Measurements from ENCODE around the gene FOXL1.

The FOXL1 gene

GRCh38 chr16:86578061-86578599, at the start of gene FOXL1:
FOXL1 (plus strand) TSS chr16:86578549; CDS start chr16:86578724, 175 bp downstream.
- no peak for DNase-seq (ENCODE audit: low read depth in 2 of 2)

DNA sequence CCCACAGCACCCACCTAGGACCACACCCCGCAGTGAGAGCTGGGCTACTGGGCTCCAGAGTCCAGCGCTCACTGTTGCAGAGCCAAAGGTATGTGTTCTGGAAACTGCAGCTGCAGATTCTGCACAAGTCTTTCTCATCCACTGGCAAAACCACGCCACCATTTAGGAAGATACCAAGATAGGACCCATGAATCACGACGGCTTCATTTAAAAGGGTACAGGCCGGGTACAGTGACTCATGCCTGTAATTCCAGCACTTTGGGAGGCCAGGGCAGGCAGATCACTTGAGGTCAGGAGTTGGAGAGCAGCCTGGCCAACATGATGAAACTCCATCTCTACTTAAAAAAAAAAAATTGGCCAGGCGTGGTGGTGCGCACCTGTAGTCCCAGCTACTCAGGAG, 49.2 kb upstream of the FOXL1 start:
- DNase-seq (ENCODE audit: low read depth in 2 of 2) = no peak

GRCh38 chr16:86530251-86531190, 47.8 kb upstream of the FOXL1 start:
- DNase-seq (ENCODE audit: low read depth in 2 of 2) = no peak

- DNase-seq (ENCODE audit: low read depth in 2 of 2) = no peak
Measured at GRCh38 chr16:86531191-86531545, 47.2 kb upstream of the FOXL1 start.

DNA sequence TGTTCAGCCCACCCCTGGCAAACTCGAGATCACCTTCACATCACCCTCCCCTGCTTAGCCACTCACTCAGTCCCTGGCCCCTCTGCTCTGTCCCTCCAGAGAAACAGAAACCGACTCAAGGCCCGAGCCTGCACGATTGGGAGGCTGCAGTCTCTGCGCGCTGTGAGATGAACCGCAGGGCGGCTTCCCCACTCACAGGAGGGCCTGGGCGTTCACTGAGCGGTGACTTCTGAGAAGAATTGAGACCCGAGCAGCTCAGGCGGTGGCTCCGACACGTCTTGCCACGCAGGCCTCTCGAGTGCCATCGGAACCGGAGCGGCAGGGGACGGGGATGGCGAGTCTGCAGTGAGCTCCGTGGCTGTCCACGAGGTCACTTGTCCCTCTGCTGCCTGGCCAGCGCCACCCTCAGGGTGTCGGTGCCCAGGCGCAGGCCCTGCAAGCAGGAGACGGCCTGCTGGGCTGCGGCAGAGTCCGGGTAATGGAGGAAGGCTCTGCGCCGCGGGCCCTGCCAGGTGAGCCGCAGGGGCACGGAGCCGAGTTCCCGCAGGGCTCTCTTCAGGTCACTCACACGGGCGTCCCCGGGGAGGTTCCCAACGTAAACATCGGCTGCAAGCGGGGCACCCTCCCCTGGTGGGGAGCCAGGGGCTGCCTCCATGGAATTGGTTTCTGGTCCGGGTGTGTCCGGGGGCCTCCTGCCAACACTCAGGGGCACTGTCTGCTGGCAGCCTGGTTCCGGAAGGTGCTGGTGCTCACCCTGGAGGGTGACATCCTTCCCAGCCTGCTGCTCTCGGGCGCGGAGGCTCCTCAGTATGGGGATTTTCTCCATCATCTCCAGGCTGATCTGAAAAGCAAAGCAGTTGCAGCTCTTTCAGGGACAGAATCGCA, 46.5 kb upstream of the FOXL1 start:
- no peak for DNase-seq (ENCODE audit: low read depth in 2 of 2)

DNA sequence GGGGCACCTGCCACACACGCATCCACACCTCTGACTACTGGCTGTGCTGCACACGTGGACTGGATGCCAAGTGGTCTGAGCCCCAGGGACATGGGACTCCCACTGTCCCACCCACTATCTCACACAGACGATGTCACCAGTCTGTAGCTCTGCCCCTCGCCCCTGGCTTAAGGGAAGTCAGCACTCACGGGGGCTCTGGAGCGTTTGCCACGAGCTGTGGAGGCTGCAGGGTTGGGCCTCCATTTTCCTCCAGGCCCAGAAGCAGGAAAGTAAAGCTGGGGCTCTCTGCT, 45.9 kb upstream of the FOXL1 start:
- no peak for DNase-seq (ENCODE audit: low read depth in 2 of 2)

DNA sequence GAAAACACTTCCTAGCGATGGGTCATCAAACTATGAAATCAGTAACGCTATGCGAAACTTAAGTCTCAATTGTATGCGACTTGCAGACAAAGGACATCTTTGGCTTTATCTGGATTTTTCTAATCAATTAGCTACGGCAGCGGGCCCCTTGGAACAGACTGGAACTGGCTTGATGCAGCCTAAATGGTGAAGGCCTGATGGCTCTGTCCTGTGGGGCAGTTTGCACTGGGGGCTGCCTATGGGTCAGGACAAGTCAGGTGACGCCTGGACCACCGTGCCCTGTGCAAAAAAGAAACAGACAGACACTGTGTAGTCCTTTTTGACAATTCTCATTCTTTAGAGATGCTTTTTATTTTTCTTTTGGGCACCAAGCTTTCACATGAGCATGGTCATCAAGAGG, 45.3 kb upstream of the FOXL1 start:
- no peak for DNase-seq (ENCODE audit: low read depth in 2 of 2)

GRCh38 chr16:86533767-86534351, 44.5 kb upstream of the FOXL1 start:
- no peak for DNase-seq (ENCODE audit: low read depth in 2 of 2)

DNA sequence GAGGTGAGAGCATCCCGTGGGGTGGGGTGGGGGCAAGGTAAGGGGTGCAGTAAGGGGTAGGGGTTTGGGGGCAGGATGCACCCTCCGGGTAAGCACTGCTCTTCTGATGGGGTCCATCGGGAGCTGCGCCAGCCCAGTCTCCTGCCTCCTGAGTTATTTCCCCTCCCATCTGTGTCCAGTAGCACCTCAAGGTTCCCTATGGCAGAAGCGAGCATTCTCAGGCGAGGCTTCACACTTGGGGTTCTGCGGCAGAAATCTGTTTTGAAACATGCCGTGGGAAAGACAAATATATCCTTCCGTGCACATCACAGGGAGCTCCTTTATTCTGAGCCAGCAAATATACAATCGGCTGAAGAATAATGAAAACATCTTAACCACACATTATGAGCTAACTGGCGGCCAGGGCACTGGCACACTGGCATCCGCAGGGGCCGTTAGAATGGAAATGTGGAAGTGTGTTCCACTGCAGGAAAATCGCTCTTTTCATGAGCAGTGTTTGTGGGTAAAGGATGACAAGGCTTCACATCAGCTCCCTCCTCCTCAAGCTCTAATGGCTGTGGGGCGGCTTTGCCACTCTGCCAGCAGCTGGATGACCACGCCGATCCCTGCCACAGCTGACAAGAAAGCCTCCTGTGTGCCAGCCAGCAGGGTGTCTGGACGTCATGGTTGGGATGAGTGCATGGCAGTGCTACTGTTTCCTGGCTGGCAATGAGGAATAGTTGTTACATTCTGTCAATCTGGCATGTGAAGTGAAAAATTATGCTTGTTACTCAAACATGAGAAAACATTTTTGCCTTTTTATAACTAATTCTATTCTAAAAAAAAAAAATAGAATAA, 43.4 kb upstream of the FOXL1 start:
- no peak for DNase-seq (ENCODE audit: low read depth in 2 of 2)

- DNase-seq (ENCODE audit: low read depth in 2 of 2) = no peak
Measured at GRCh38 chr16:86536621-86537020, 41.7 kb upstream of the FOXL1 start.

DNA sequence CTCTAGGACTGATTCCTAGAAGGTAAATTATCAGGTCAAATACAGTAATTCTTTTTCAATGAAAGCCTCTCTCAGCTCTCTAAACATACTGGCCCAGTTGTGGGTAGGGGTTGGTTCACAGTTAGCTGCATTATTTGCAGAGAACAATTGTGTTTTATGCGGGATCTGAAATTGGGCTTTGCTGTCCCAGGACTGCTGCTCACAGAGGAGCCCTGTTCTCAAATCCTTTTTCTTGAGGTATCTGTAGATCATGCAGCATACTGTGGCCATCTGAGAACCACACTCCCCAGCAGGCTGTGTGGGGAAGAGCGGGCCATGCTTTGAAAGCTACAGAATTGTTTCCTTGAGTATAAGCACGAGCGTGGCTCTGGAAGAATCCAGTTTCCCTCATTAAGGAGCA, 40.9 kb upstream of the FOXL1 start:
- no peak for DNase-seq (ENCODE audit: low read depth in 2 of 2)

GRCh38 chr16:86538196-86538780, 40.1 kb upstream of the FOXL1 start:
- no peak for DNase-seq (ENCODE audit: low read depth in 2 of 2)

- DNase-seq (ENCODE audit: low read depth in 2 of 2) = no peak
Measured at GRCh38 chr16:86540894-86541293, 37.5 kb upstream of the FOXL1 start.

GRCh38 chr16:86541560-86541959, 36.8 kb upstream of the FOXL1 start:
- no peak for DNase-seq (ENCODE audit: low read depth in 2 of 2)

DNA sequence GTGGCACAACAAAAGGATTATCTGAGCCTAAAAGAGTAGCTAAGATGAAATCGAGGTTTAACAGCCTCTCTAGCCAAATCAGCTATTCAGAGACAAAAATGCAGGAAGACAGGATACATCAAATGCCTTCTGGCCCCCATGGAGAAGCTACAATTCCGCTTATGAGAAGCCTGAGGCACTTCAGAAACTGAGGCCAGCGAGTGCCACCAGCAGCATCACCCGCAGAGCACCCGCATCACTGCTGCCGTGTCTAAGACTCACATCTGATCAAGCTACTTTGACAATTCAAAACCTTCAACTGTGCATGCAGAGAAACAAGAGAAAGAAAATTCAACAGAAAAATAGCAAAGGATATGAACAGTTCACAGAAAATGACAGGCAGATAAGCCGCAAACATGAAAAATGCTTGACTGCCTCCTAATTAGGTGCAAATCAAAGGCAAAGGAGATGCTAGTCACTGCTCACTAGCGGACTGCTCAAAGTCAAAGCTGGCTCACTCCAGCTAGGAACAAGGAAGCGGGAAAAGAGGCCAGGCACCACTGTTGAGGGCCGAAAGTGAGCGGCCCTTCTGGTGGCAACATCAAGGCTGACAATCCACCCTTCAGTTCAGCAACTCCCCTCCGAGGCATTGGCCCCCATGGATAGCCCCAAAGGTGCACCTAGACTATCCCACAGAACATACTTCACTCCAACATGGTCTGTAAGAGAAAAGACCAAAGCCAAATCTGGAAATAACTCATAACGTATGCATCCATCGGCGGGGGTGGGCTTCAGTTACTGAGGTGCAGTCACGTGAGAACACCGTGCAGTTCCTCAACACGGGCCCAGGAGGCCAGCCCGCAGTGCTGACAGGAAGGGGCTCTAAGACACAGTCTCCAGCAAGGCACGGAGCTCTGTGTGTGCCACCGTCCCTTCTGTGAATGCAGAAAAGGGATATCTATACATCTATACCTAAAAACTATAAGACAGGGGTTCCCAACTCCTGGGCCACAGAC, 35.3 kb upstream of the FOXL1 start:
- no peak for DNase-seq (ENCODE audit: low read depth in 2 of 2)

GRCh38 chr16:86545481-86545880, 32.9 kb upstream of the FOXL1 start:
- no peak for DNase-seq (ENCODE audit: low read depth in 2 of 2)

DNA sequence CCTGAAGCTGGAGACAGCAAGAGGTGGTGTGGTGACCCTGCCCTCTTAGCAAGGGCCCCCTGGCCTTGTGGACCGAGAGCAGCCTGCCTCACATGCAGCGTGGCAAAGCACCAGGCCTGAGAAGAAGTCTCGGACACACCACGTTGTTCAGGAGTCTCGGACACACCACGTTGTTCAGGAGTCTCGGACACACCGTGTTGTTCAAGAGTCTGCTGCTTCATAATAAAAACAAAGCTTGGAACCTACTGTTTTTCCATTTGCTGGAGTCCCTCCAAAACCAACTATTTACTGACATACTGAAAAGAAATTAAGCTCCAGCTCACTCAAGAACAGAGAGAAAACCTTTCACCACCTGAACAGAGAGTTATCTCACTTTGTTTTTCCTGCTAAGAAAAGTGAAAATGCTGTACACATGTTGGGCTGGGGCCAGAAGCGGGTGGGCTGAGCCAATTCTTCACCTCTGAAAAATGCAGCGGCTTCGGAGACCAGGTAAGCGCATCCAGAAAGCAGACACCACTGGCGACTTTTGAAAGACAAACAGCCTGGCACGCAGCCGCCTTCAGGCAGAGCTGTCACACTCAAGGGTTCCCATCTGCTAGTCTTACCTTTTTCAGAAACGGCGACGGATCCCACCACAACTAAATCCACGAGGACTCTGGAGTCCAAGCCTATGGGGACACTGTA, 32.3 kb upstream of the FOXL1 start:
- DNase-seq (ENCODE audit: low read depth in 2 of 2) = no peak

DNA sequence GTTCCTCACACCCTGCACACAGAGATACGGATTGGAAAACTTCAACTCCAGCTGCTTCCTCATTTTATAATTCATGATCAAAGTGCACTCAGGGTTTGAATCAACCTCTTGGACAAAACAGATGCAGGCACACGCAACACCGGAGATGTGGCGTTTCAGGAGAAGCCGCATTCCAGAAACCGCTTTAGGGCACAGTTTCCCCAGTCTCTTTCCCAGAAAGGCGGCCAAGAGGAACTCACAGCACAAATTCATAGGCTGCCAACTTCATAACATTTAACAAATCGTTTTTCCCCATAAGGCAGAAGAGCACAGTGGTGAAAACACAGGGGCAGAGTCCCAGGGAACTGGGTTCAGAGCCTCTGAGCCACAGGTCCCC, 31.7 kb upstream of the FOXL1 start:
- DNase-seq (ENCODE audit: low read depth in 2 of 2) = no peak

DNA sequence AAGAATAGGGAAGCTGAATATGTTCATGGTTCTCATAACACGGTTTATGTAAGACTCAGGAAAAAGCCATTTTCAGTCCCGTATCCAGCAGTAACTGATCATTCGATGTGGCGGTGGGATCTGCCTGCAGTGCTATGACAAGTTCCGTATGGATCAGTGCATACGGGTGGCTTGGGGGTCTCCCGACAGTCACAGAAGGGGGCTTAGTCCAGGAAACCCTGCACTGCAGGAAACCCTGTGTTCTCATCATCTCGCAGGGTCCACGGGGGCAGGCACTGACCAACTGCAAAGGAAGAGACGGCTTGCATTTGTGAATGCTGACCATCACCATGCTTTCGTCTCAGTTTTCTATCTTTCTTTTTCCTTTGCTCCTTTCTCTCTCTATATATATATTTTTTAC, 31.1 kb upstream of the FOXL1 start:
- no peak for DNase-seq (ENCODE audit: low read depth in 2 of 2)
